GOT3 (cell line): ENCODE data around the gene TSC2.

ENCODE experiments used
- DNase-seq: peaks from one replicate; lab custom pipeline; 2025; ENCODE audit warnings: mixed read lengths; lab: John Stamatoyannopoulos, UW

TSC2 gene

GRCh38 chr16:2047330-2048115 lies at the start of gene TSC2, which contains the start of gene NTHL1:
Gene TSC2 (plus strand): TSS chr16:2047985. CDS start chr16:2048616, 631 bp downstream.
Gene NTHL1 (minus strand): TSS chr16:2047834. CDS start chr16:2047823, 11 bp downstream.
- DNase-seq, result peak; percentile 85

DNA sequence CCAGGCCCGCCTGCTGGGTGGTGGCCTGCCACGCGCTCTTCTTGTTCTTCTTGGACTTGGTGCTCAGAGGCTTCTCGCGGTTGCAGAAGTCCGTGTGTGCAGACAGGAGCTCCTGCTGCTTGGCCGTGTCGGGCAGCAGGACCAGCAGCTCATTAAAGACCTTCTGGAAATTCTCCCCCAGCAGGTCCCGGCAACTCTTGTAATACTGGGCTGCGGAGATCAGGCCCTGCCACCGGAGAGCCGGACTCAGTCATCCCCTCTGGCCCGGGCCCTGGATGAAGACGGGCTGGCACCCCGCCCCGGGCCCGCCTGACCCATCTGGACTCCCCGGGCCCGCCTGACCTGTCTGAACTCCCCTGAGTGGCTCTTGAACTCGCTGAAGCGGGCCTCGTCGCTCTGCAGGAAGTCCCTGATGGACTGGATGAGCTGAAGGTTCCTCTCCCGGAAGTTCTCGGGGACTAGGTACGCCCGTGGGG lies 49.4 kb upstream of the TSC2 start:
- no peak for DNase-seq

- no peak for DNase-seq
These were observed 48.7 kb upstream of the TSC2 start for GRCh38 chr16:1998852-1999801.

DNA sequence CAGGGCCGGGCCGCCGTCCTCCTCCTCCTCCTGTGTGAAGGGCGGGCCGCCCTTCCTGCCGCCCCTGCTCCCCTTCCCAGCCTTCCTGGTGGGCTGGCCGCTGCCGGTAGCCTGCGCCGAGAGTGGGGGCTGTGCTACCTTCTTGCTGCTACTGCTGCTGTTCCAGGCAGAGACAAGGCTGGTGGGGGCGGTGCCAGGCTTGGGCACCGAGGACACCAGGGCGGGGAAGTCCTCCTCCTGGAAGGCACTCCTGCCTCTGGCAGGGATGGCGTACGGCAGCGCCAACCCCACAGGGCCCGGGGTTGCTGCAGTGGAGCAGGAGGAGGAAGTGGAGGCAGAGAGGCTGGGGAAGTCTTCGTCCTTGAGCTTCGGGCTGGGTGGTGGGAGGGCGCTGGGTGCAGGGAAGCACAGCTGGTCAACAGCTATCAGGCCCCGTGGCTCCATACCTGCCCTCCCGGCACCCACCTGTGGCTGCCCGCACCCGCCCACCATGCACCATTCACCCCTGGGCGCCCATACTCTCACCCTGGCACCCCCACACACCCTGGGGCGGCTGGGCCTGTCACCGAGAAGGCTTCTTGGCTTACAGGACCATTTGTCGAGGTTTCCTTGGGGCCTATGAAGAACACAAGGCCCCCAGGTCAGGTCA lies 47.8 kb upstream of the TSC2 start:
- DNase-seq, result no peak

- DNase-seq, result no peak
These were observed 46.8 kb upstream of the TSC2 start for GRCh38 chr16:2001035-2001434.

DNA sequence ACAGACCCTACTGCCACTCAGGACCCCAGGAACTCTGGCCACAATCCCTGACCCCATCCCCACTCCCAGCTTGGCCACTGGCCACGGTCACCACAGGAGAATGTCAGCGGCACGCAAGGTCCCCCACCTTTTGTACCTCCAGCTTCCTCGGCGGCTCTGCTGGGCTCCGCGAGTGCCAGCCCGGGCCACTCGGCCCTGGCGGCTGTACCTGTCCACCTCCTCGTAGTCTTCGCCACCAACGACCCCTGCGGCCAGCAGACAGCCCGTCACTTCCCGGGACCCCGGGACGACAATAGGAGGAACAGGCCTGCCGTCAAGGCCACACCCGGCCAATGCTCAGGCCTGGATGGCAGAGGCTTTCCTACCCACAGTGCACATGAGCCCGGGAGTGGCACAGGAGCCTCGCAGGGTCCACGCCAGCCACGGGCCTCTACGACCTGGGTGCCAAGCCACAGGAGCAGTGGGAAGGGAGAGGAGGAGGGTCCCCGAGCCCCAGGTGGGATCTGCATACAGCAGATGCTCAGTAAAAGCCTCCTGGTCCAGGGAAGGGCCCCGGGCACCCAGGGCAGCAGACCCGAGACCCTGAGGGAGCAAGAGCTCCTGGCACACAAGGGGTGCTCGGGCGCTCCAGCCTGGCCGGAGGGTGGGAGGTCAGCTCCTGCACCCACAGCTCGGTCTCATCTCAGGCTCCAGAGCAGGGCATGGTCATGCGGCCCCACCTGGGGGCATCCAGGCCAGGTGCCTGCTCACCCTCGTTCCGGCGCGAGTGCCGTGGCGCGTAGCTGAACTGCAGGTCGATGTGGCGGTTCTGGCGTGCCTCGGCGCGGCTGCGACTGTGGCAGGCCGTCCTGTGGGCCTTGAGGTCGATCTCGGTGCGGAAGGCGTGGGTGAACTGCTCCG lies 46.1 kb upstream of the TSC2 start:
- DNase-seq, result no peak

GRCh38 chr16:2002406-2003230 lies 45.2 kb upstream of the TSC2 start:
- no peak for DNase-seq

- DNase-seq, result no peak
These were observed 44.5 kb upstream of the TSC2 start for GRCh38 chr16:2003231-2003826.

DNA sequence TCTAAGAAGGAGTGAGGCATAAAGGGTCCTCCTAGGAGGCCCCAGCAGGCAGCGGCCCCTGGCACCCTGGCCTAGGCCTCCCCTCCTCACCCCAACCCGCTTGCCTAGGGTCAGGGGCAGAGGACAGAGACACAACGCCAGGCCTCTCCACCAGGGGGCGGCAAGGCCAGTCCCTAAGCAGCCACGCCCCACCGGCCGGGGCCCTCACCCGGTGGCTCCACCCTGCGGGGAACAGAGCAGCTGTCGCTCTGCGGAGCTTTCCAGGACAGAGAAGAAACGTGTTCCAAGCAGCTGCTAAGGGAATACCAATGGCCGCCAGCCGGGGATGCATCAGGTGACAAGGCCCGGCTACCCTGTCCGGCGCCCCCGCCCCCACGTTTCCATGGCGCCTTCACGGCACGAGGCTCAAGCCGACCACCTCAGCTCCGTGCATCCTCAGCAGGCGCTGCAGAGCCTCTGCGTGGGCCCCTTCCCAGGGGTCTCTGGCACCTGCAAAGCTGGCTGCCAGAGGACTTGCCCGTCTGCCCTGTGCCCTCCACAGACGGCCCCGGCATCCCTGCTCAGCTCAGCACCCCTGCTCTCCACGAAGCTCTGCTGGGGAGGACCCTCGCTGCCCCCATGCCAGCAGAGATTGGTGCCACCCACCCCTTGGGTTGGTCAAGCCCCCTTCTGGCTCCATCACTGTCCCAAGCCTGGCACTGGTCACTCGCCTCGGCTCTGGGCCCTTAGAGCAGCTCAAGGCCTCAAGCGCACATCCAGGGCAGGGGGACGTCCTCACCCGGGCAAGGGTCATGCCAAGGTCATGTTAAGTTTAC lies 43.8 kb upstream of the TSC2 start:
- DNase-seq, result no peak

DNA sequence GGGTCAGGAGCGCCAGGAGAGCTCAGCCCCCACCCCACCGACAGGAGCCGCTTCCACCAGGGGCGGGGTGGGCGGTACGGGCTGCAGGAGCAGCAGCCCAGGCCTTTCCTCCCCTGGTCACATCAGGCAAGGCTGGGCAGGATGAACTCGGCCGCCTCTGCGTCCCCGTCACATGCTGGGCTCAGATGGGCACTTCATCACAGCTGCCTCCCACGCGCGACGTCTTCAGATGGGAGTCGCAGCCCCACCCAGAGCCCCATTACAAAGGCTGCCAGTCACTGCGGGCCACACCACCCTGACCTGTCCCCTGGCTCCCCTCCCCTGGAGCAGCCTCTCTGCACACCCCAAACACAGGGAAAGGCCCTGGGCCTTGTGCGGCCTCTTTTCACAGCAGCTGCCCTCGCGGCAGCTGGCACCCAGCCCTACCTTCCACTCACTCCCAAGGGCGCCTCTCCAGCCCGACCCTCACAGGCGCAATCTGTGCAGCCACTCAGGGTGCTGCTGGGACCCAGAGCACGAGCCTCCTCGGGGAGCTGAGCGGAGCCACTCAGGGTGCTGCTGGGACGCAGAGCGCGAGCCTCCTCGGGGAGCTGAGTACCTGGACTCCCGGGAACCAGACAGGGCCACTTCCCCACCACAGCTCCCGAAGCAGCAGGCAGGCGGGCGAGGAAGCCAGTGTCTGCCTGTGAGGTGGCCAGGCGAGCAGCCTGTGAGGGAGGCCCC lies 42.8 kb upstream of the TSC2 start:
- no peak for DNase-seq

DNA sequence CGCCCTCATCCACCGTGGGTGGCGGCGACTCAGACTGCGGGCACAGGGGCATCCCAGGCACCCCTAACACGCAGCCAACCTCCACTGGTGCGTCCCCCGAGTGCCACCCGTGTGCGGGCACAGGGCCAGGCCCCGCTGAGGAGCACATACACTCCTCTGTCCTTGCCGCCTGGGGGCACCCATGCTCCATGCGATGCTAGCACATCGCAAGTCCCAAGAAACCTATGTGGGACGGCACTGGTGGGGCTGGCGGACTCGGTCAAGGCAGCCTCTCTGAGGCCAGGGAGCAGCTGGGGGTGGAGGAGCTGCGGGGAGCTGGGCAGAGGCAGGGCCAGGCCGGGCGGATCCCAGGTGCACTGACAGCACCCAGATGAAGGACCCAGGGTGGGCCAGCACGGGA lies 42.1 kb upstream of the TSC2 start:
- DNase-seq, result no peak

DNA sequence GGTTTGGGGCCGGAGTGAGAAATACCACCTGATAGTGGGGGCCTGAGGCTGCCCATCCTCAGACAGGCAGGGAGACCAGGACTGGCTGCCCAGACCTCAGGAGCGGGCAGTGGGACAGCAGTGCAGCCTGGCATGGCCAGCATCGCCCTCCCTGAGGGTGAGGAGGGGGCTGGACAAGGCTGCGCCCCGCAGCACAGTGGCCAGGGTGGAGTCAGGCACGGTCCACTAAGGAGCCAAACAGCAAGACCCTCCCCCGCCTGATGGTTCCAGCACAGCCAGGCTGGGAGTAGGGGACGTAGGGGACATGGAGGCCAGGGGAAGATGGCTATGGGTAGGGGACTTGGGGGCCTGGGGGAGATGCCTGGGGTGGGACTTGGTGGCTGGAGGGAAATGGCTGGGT lies 41.5 kb upstream of the TSC2 start:
- DNase-seq, result no peak

GRCh38 chr16:2007081-2007836 lies 40.5 kb upstream of the TSC2 start:
- no peak for DNase-seq

DNA sequence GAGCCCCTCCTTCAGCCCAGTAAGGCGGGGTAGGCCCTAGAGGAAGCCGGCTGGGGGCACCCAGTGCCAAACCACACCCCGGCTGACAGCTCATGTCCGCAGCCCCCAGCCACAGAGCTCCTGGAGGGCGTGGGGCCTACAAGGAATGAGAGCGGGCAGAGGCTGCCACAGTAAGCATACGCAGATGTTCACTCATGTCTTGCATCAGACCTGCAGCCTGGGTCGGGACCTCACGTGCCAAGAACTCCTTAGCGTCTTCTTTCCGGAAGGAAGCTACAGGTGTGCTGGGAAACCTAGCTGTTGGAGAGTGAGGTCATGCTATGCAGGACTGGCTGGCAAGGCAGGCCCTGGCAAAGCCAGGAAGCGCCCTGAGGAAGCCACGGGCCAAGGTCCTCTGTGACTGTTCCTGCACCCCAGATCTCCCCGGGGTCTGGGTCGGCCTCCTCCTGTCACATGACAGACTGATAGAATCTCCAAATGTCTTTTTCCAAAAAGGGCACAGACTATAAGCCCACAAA lies 39.7 kb upstream of the TSC2 start:
- DNase-seq, result no peak

GRCh38 chr16:2008631-2009163 lies 39.1 kb upstream of the TSC2 start:
- no peak for DNase-seq

DNA sequence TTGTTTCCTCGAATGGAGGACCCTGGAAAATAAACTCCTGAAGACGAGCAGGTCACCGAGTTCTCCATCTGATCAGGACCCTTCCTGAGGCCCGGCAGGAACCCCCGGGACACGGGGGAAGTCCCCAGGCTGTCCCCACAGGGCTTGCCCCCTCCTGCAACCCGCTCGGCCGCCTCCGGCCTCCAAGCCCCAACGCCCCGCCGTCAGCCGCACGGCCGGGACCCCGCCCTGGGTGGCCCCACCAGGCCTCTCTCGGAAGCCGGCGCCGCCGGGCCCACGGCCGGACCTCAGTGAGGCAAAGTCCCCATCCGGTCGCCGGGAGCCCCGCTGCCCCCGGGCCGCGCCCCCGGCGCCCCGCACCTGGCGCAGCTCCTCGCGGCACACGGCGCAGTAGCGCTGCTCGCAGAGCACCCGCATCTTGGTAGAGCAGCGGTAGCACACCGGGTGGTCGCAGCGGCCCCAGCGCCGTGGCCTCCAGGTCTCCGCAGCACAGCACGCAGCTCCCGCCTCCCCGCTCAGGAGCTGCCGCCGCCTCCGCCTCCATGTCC lies 38.5 kb upstream of the TSC2 start:
- no peak for DNase-seq
